Measurements from ENCODE around the gene GK.
"Not testable (repeated sequence)": the region's sequence is repeated elsewhere in the genome, so short reads cannot be mapped to it uniquely, and the experiment has no call there.

GK gene

DNA sequence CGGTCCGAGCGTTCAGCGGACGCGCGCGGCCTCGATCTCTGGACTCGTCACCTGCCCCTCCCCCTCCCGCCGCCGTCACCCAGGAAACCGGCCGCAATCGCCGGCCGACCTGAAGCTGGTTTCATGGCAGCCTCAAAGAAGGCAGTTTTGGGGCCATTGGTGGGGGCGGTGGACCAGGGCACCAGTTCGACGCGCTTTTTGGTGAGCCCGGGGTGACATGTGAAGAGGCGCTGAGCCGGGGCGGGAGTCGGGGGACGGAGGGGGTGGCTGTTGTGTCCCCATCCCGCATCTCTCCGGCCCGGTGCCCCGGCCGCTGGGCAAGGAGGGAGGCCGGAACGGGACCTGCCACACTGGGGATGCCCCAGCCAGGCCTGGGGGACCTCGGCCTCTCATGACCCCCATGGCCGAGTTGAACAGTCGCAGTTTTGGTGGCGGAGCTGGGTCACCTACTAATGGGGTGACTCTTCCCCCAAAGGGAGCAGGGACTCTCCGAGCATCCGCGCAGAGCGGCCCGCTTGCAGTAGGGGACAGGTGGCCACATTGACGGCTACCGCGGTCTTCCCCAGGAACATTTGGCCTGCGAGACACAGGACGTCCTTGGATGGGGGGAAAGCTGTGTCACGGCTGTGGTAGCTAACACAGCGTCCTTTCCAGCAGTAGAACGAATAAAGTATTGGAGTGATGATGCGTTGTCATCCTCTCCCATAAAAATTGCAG lies at the start of gene GK:
TSS of gene GK (plus strand) at position 9 of the 717 bp plus-strand sequence. CDS start at position 124, 115 bp downstream.
- peak; percentile 16 for DNase-seq

DNA sequence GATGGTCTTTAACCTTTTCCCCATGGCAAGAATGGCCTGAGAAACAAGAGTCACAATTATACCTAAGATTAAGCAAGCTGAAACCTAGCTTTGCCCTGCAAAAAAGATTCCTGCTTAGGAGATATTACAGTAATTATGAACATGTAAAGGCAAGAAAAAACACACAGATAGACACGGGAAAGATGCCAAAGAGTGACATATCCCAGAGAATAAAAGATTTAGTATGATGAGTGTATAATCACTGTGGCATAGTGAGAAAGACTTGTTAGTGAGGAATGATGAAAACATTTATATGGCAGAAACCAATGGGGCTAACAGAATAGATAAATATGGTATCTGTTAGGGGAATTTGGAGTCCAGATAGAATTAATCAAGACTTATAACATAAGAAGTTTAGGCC lies 46.1 kb upstream of the GK start:
- no peak for DNase-seq

DNA sequence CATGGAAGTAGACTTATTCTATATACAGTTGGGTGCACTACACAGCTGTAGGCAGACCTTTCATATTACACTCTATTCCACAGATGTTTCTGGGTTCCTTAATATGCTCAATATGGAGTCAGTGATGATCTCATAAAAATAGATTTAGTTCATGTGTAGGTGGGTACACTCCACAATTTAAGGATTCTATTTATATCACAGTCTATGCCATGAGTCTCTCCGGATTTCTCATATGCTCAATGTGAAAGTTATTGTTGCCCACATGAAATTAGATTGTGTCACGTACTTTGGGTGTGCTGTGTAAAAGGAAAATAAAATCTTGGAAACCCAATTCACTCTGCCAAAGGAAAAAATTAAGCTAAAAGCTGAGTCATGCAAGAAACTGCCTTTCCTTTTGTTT lies 43.2 kb upstream of the GK start:
- DNase-seq, result no peak

DNA sequence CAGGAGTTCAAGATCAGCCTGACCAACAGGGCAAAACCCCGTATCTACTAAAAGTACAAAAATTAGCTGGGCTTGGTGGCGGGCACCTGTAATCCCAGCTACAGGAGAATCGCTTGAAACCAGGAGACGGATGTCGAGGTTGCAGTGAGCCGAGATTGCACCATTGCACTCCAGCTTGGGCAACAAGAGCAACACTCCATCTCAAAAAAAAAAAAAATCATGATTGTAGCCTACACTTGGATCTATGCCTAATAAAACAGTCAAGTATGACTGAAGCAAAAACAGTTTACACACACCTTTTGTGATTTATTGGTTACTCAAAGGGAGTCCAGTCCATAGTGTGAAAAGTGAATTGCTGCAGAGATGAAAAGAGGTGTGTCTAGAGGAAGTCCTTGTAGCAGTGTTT lies 41.0 kb upstream of the GK start:
- DNase-seq, result no peak

DNA sequence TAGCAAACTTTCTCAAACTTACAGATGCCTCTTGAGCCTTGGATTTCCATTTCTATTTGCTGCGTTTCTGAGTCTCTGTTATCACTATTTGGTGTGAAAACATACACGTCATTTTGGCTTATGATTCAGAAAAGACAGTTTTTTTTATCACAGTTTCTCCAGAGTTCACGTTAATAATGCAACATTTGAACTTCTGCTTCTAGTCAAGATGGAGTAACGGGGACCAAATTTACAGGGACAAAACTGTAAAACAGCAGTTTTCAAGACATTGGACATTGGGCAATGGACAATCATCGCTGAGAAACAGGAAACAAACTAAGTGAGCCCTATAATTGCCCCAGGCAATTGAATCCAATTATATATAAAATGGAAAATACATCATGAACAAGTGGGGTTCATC lies 39.5 kb upstream of the GK start:
- no peak for DNase-seq

DNA sequence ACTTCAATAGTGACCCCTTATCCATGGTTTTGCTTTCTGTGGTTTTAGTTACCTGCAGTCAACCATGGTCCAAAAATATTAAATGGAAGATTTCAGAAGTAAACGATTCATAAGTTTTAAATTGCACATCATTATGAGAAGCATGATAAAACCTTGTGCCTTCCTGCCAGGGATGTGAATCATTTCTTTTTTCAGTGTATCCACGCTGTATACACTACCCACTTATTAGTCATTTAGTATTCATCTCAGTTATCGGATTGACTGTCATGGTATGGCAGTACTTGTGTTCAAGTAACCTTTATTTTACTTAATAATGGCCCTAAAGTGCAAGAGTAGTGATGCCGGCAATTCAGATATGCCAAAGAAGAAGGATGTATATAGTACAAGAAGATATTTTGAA lies 38.0 kb upstream of the GK start:
- DNase-seq, result no peak

DNA sequence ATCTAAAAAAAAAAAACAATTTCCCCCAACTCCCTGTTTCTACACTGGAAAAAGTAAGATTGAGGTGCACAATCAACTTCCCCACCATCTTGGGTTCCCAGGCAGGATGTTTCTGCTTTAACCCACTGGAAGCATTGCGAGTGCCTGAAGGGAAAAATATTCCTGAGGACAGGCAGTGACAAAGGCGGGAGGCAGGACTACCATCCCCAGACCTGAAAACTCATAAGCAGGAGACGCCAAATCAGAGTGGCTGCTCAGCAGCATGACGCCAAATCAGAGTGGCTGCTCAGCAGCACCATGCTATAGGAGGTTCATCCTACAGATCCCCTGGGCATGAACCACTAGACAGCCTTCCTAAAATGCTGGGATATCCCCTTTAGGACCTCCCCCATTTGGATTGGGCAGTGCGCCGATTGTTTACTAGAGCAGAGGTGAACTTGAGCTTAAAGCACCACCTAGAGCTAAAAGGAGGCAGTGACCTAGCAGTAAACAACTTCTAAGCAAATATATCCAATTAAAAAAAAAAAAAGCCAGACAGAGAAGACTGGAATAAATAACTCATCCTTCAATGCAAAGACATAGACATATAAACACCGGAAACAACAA lies 35.0 kb upstream of the GK start:
- DNase-seq, result no peak

DNA sequence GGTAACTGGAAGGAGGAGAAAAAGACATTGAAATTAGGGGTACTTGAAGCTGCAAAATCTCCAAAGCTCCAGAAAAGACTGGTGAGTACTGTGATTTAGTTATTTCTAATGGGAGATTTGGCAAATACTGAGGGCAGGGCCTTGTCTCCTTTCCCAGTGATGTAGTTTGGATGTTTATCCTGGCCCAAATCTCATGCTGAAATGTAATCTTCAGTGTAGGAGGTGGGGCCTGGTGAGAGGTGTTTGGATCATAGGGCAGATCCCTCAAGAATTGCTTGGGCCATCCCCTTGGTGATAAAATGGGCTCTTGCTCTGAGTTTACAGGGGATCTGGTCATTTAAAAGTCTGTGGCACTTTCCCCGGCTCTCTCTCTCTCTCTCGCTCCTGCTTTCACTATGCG lies 33.1 kb upstream of the GK start:
- no peak for DNase-seq

DNA sequence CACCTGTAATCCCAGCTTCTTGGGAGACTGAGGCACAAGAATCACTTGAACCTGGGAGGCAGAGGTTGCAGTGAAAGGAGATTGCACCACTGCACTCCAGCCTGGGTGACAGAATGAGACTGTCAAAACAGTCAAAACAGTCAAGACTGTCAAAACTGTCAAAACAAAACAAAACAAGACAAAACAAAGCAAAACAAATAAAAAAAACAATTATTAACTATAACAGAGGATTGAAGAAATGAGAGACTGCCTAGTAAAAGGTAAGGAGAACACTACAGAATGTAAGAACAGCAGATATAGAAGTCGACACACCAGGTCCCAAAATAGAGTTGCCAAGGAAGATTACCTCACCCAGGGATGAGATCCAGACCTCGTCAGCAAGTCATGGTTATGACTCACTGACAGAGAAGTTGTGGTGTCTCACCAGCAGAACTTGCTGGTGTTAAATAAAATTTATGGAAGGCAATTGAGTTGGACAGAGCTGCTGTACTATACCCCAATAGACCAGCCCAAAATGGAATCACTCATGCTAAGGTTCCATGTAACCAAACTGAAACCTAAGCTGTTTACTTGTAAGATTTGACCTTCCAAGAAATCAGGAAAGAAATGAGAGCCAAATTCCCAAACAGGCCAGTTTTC lies 32.1 kb upstream of the GK start:
- no peak for DNase-seq

DNA sequence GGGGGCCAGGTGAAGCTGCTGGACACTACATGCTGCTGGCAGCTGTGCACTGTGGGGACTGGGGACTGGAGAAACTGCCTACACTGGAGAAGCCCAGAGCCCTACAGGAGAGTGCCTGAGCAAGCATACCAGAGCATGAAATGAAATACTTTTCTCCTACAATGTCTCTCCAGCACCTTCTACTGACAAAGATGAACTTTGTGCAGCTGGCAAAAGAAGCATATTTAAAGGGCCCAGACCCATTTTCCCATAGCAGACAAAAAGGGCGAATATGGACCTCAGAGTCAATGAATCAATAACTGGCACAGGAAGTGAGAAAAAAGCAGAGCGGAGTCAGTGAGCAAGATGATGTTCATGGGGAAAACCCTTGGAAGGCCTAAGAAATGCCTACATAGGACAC lies 30.9 kb upstream of the GK start:
- DNase-seq, result no peak

DNA sequence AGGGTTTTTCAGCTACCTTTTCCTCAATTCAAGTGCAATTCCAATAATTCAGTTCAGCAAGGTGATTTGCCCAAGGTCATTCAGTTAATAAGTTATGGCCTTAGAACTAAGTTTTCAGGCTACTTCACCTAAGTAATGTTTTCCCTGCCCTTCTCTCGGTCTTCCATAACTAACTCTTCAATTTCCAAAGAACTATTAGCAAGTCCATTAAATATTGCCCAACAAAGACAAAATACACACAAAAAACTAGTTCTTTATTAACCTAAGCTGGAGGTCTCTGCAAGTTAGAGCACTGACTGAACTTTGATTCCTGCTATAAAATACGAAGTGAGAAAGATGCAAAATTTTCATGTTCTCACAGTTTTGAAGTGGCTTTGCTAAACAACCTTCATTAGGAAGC lies 26.8 kb upstream of the GK start:
- DNase-seq, result no peak

DNA sequence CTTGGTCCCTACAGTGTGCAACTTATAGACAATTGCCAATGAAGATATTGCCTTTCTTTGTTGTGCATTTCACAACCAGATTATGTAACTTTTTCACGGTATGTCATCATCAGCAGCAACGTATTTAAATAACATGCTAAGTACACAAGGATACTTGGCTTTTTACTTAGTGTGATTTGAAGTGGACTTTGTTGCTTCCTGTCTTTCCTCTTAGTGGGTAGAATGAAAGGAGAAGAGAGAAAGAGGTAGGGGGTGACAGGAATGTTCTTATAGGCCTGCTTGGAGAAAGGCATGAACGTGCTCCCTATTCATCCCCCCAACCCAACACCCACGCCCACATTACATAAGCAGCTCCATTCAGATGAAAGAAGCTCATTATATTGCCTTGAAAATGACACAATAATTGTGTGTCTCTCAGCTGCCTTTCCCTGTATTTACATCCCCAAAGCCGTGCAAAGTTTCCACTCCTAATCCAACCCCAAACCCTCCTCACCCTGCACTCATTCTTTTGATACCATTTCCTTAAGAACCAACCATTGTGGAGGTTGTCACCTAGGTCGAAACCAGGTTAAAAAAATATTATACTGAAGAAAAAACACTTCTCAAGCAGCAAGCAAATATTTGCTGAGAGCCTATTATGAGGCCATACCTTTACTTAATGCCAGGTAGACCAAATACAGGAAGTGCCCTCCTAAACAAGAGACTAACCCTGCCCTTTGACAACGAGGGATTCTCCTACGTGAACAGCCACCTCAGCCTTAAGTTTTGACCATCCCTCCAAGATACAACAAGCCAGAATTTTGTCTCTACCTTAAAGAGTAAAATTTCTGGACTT lies 25.2 kb upstream of the GK start:
- no peak for DNase-seq

DNA sequence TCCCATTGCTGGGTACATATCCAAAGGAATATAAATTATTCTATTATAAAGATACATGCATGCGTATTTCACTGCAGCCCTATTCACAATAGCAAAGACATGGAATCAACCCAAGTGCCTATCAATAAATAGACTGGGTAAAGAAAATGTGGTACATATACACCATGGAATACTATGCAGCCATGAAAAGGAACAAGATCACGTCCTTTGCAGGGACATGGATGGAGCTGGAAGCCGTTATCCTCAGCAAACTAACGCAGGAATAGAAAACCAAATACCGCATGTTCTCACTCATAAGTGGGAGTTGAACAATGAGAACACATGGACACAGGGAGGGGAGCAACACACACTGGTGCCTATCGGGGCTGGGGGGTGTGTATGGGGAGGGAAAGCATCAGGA lies 19.2 kb upstream of the GK start:
- not testable (repeated sequence) for DNase-seq

DNA sequence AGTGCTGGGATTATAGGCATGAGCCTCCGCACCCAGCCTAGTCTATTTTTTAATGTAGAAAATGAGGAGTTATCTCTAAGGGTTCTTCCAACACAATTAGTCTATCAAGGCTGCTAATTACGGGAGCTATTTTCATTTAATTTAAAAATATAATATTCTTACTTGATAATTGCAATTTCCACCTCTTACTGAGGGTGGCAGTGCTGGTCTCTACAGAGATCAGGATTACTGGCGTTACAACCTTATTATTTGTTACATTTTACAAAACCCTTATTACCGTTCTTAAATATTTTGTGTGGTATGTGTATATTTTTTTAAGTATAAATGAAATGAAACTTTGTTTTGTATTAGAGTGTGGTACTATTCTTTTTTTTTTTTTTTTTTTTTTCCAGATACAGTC lies 17.6 kb upstream of the GK start:
- peak; percentile 19 for DNase-seq

DNA sequence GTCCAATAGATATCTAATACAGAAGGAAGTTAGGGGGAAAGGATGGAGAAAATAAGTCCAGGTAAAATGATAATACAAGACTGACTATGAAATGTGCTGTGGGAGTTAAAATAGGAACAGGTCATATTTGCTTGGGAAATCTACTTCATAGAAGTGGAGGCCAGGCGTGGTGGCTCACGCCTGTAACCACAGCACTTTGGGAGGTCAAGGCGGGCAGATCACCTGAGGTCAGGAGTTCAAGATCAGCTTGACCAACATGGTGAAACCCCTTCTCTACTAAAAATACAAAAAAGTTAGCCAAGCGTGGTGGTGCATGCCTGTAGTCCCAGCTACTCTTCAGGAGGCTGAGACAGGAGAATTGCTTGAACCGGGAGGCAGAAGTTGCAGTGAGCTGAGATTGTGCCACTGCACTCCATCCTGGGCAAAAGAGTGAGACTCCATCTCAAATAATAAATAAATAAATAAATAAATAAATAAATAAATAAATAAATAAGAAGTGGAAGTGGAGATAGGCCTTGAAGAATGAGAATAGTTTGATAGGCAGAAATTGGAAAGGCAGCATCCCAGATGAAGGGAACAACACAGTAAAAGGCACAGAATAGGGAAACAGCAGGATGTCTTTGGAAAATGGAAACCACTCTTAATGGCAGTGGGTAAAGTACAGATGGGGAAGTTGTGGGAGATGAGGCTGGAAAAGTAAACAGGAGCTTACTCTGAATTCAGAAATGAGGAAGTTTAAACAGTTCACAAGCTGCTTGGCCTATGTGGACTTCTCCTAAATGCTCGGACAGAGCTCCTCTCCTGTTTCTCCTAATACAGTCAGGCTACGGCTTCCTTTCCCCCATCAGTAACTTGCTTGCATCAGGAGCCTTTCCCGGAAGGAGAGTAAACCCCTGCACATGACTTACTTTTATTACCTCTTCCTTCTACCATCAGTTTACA lies 15.1 kb upstream of the GK start:
- DNase-seq, result no peak

DNA sequence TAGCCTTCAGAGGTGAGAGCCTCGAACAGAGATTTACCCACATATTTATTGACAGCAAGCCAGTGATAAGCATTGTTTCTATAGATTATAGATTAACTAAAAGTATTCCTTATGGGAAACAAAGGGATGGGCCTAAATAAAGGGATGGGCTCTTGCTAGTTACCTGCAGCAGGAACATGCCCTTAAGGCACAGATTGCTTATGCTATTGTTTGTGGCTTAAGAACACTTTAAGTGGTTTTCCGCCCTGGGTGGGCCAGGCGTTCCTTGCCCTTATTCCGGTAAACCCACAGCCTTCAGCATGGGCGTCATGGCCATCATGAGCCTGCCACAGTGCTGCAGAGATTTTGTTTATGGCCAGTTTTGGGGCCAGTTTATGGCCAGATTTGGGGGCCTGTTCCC lies 13.5 kb upstream of the GK start:
- not testable (repeated sequence) for DNase-seq

DNA sequence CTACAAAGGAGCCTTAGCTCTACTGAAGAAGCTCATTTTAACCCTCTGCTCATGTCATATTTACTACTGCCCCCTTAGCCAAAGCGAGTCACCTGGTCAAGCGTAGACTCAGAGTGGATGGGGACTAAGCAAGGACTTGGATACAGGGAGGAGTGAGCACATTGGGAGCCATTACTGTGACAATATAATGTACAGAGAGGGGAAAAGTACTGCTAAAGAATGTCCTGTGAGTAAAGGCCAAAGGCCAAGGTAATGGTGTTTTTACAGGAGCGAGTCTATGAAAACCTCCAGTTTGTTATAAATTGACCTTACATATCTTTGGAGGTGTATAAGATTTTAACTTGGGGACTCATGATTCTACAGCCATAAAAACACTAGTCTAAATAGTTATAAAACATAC lies 10.6 kb upstream of the GK start:
- no peak for DNase-seq

DNA sequence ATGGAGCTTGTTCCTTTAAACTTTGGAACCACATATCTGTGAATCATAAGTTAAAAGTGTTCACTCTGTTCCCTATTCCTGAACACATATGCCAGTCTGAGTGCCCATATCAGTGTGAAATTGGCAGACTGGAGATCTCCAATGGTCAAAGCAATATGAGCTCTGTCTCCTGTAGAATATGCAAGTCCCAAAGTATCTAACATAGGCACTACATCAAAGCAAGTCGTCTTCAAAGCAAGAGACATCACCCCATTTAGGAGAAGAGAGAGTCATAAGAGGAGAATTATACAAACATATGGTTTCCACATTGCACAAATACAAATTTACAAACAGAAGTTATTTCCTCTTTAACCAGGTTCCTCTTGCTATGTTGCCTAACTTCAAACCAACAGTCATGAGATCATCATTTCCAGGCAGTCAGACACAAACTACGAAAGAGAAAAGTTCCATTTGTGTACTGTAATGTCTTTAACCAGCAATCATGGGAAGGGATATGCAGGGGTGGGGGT lies 9.9 kb upstream of the GK start:
- no peak for DNase-seq

DNA sequence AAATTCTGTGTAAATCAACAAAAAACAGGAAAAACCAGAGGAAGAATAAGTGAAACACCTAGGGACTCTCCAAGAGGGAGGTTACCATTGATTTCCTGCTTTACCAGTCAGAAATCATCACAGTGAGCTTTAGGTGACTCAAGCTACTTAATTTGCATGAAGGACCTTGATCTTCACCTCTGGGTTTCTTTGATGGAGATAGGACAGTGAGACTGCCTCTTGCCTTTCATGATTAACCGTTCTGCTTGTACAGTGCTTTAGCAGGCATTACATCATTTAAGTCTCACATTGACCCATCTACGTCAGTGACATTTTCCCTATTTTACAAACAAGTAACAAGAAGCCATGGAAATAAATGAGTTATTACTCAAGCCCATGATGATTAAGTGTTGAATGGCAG lies 3.4 kb upstream of the GK start:
- DNase-seq, result no peak

DNA sequence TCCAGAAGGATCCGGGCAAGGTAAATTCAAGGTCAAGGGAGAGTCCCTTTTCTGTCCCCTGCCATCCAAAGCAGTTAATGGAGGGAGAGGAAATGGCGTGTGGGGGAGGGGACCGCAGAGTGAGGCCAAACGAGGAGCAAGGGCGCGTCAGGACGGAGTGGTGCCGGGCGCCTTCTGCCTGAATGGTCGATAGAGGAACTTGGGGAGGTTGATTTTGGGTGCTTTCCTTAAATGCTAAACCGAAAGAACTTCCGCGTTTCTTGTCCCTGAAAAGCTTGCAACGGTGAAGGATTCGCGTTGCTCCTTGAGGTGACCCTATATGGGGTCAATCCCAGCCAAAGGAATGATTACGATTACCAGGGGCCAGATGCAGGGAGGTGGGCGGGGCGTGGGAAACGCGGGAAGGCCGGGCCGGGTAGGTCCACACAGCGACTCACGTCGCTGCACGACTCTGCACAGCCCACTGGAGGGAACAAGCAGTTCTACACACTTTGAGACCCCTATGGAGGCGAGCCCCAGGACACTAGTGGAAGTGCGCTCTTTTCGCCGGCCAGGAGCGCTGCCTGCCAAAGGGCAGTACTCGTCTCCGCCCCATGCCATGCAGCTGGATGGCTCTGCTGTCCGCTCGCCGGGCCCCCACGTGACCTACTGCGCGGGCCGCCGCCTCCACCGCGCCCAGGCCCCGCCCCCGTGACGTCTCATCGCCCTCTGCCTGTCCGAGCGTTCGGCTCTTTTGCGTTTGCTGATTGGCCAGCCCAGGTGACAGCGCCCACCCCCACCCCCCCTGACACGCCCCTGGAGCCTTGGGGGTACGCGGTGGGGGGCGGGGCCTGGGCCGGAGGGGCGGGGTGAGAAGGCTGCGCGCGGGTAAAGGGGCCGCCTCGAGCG lies 452 bp upstream of the GK start:
- DNase-seq, result peak; percentile 94

DNA sequence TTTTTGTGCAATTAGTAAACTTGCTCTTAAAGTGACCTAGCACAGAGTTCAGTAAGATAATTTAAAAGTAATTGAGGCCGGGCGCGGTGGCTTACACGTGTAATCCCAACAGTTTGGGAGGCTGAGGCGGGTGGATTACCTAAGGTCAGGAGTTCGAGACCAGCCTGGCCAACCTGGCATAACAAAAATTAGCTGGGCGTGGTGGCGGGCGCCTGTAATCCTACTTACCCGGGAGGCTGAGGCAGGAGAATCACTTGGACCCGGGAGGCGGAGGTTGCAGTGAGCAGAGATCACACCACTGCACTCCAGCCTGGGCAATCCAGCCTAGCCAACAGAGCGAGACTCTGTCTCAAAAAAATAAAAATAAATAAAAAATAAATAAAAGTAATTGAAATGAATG lies 1.2 kb downstream of the GK start:
- not testable (repeated sequence) for DNase-seq
